KG1 (cell line): ENCODE data around the gene UBFD1.
"Not testable (repeated sequence)": the region's sequence is repeated elsewhere in the genome, so short reads cannot be mapped to it uniquely, and the experiment has no call there.

ENCODE experiments used
- DNase-seq: peaks from one replicate; lab custom pipeline; 2025; lab: John Stamatoyannopoulos, UW

UBFD1 gene

GRCh38 chr16:23567602-23568001 lies 10.1 kb downstream of the UBFD1 start:
- no peak for DNase-seq

- DNase-seq, result no peak
These were observed 13.6 kb downstream of the UBFD1 start for GRCh38 chr16:23570992-23571632.

- DNase-seq, result no peak
These were observed 14.4 kb downstream of the UBFD1 start for GRCh38 chr16:23571895-23572294.

- DNase-seq, result no peak
These were observed 14.9 kb downstream of the UBFD1 start for GRCh38 chr16:23572394-23572793.

- DNase-seq, result no peak
These were observed 16.3 kb downstream of the UBFD1 start for GRCh38 chr16:23573817-23574216.

DNA sequence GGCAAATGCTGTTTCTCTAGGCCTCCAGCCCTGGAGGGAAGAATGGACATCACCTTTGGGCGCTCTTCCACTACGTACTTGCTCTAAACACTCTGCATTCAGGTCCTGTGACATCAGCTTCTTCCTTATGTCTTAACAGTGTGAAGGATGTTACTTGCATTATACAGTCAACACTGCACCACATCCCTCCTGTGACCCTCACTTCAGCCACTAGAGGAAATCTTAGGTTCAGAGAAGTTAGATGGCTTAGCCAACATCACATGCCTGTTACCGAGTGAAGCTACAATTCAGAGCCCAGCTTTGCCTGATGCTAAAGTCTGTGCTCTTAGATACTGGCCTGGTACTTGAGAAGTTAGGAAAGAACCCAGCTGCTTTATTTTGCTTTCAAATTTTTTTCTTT lies 18.3 kb downstream of the UBFD1 start:
- DNase-seq, result no peak

- DNase-seq, result no peak
These were observed 20.0 kb downstream of the UBFD1 start for GRCh38 chr16:23577493-23577892.

DNA sequence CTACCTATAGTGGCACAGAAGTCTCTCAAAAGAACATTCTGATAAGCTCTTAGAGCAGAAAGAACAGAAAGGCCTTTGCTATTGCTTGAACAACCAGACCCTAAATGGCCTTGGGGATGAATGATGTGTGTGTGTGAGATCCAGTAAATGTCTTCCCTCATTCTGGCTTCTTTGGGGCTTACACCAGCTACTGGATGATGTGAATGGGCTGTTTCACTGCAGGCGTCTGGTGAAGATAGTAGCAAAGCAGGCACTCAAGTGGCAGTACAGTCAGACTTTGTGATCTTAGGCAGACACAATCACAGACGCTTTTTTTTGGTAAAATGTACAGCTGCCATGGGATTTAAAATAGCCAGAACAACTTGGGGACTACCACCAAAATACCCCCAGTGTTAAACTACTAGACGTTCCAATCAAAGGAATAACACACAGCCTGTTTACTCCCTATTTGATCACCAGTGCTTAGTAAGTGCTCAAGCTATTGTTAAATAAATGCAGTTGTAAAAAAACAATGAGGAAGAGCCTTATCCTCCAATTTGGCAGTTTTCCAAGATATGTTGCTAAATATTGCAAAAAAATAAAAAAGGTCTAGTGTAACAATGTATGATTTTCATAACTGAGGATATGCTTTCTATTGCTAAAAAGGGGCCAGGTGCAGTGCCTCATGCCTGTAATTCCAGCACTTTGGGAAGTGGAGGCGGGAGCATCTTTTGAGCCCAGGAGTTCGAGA lies 20.7 kb downstream of the UBFD1 start:
- DNase-seq, result no peak

DNA sequence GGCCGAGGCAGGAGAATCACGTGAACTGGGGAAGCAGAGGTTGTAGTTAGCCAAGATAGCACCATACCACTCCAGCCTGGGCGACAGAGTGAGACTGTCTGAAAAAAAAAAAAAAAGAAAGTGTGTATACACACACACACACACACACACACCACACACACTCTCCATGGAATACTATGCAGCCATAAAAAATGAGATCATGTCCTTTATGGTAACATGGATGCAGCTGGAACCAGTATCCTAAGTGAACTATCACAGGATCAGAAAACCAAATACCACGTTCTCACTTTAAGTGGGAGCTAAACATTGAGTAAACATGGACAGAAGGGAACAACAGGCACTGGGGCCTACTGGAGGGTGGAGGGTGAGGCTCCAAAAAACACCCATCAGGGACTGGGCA lies 21.8 kb downstream of the UBFD1 start:
- no peak for DNase-seq

- no peak for DNase-seq
These were observed 22.9 kb downstream of the UBFD1 start for GRCh38 chr16:23580391-23580790.

- no peak for DNase-seq
These were observed 24.2 kb downstream of the UBFD1 start for GRCh38 chr16:23581764-23582163.

GRCh38 chr16:23583271-23583670 lies 25.7 kb downstream of the UBFD1 start:
- not testable (repeated sequence) for DNase-seq

GRCh38 chr16:23584186-23585076 lies 26.9 kb downstream of the UBFD1 start:
- no peak for DNase-seq

DNA sequence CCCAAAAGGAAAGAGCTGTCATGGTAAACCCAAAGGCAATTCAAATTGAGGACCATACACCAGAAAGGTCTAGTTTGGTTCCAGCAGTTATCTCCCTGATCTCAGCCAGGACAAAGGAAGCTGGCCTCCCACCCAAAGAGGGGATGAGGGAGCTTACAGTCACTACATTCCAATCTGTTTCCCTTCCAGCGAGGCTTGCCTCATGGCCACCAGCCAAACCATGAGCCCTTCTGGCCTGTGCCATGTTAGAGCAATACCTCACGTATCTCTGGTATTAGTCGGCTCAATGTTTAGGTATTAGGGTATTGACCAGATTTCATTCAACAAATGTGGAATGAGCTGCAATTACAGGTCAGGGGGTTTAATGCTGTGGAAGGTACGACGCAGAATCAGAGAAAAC lies 30.2 kb downstream of the UBFD1 start:
- no peak for DNase-seq

DNA sequence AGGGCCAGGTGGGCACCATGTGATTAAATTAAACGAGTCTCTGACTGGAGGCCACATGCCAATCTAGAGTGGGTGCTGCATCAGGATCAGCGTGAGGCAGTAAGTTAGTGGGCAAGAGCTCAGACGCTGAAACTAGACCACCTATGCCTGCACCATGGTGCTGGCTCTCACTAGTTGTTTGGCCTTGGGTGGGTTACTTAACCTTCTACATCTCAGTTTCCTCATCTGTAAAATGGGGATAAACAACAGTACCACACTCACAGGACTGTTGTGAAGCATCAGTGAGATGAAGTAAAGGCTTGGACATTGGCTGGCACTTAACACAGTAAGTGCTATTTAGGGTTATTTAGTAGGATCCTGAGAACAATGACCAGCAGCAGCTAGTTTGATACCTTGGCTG lies 32.7 kb downstream of the UBFD1 start:
- no peak for DNase-seq

DNA sequence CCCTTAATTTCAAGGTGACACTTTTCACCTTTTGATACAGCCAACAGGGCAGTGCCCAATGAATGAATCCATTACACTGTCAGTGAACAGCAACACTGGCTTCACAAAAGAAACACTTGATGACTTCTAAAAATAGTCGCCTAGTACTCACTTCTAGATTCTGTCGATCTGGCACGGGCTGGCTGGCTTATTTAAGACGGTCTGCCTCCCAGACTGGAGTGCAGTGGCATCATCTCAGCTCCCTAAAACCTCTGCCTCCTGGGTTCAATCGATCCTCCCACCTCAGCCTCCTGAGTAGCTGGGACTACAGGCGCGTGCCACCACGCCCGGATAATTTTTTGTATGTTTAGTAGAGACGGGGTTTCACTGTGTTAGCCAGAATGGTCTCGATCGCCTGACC lies 36.7 kb downstream of the UBFD1 start:
- DNase-seq, result no peak

GRCh38 chr16:23595246-23595950 lies 37.9 kb downstream of the UBFD1 start:
- no peak for DNase-seq

DNA sequence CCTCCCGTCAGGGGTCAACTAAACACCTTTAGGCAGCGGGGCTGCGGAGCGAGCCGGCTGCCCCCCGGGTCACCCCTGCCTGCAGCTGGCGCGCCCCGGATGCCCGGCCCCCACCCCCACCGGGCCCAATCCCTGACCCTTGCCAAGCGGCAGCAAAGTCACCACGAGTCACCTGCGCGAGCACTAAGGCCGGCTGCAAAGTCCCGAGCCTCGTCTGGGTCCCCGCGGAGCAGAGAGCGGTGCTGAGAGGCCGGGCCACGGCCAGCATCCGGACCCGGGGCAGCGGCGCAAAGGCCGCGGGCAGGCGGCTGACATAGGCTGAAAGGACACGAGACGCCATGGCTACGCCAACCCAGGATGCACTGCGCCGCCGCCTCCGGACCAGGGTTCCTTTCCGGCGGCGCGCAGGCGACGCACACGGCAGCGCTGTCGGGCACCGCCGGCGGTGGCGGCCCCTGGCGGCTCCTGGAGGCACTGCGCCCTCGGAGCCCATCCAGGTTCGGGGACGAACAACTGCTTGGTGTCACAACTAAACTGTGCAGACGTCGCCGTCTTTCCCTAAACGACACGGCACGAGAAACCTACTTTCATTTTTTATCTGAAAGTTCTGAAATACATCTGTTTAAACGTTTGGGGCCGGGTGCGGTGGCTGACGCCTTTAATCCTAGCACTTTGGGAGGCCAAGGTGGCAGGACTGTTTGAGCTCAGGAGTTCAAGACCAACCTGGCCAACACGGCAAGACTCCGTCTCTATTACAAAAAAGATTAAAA lies 38.6 kb downstream of the UBFD1 start, which contains the start of gene NDUFAB1:
Gene NDUFAB1 (minus strand): TSS at position 366 of the 770 bp plus-strand sequence. CDS start 26 bp downstream, at position 340.
- peak; percentile 87 for DNase-seq

- DNase-seq, result no peak
These were observed 39.7 kb downstream of the UBFD1 start for GRCh38 chr16:23597003-23597756.

DNA sequence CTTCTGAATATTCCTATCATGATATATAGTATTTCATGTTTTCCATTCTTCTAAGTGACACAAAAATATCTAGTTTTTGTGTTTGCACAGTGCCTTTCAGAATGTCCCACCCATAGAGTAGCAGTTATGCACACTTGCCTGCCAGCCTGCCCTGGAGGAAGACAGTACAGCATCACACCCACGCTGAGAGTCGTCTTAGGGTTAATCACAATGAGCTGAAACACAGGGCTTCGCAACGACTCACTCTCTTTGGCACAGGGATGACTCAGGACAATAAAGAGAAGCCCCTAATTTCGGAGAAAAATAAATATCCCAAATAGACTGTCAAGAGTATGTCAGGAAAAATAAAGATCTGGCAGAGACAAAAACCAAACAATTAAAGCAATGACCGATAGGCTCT lies 50.2 kb downstream of the UBFD1 start:
- DNase-seq, result no peak

DNA sequence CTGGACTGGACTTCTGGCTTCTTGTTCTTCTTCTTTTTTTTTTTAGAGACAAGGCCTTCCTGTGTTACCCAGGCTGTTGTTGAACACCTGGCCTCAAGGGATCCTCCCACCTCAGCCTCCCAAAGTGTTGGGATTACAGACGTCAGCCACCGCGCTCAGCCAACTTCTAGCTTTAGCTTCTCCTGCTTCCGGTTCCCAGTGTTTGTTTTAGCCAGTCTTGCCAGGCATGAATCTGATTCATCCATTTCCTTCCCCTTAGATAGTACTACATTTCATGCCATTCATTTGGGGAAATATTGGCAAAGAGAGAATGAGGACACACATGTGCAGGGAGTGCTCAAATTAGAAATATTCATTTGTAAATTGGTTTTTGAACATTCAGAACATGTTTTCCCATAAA lies 50.7 kb downstream of the UBFD1 start:
- DNase-seq, result no peak
